ACC112 (cell line): ENCODE measurements around the gene SGCA.

Experiments used
- H2AFZ ChIP-seq: fragments of 200-600 bp; sonication (generic); one replicate; pipeline ENCODE4 v1.6.0; 2017; ENCODE audit warnings: antibody characterized with exemption, low read length; ENCODE audit not compliant: unreplicated experiment
- H3K27ac ChIP-seq: fragments of 200-600 bp; sonication (generic); 2 replicates; pipeline ENCODE4 v1.5.1; 2014; ENCODE audit warnings: low read depth, mild to moderate bottlenecking, antibody characterized with exemption, low read length, moderate library complexity
- H3K27me3 ChIP-seq: fragments of 200-600 bp; sonication (generic); 2 replicates; pipeline ENCODE4 v1.6.1; 2014; ENCODE audit warnings: mild to moderate bottlenecking, antibody characterized with exemption, low read length, moderate library complexity, mixed read lengths; ENCODE audit not compliant: insufficient read depth
- H3K36me3 ChIP-seq: fragments of 200-600 bp; sonication (generic); 2 replicates; pipeline ENCODE4 v1.6.1; 2016; ENCODE audit warnings: mild to moderate bottlenecking, antibody characterized with exemption, low read length, moderate library complexity, mixed read lengths; ENCODE audit not compliant: insufficient read depth
- H3K4me1 ChIP-seq: fragments of 200-600 bp; sonication (generic); one replicate; pipeline ENCODE4 v1.6.1; 2016; ENCODE audit warnings: low read length, mixed read lengths; ENCODE audit not compliant: insufficient read depth, unreplicated experiment, control insufficient read depth
- H3K4me3 ChIP-seq: fragments of 200-600 bp; sonication (generic); 2 replicates; pipeline ENCODE4 v1.5.1; 2014; ENCODE audit warnings: mild to moderate bottlenecking, low read depth, low read length
- H3K79me2 ChIP-seq: fragments of 200-600 bp; sonication (generic); one replicate; pipeline ENCODE4 v1.6.0; 2016; ENCODE audit warnings: low read length; ENCODE audit not compliant: control insufficient read depth, unreplicated experiment, insufficient read depth

Gene SGCA

GRCh38 chr17:50170662-50171370 lies 5.0 kb downstream of the SGCA start:
- Histone ChIP-seq H3K4me3 (no peak overlapping the region), H3K36me3 (no peaks in the 10 kb centered on the region), H3K79me2 (no peaks in the 10 kb centered on the region), H2AFZ (no peak overlapping the region), H3K27me3 (no peaks in the 10 kb centered on the region), H3K27ac (no peak overlapping the region), H3K4me1 (peaks cover 17% of the 10 kb centered on the region)

GRCh38 chr17:50171371-50172071 lies 5.7 kb downstream of the SGCA start:
- Histone ChIP-seq H3K27me3 (no peaks in the 10 kb centered on the region), H3K79me2 (no peaks in the 10 kb centered on the region)

GRCh38 chr17:50172130-50172529 lies 6.3 kb downstream of the SGCA start:
- Histone ChIP-seq H2AFZ (no peak overlapping the region), H3K36me3 (no peaks in the 10 kb centered on the region), H3K4me1 (peaks cover 27% of the 10 kb centered on the region), H3K79me2 (no peaks in the 10 kb centered on the region), H3K27ac (no peak overlapping the region), H3K27me3 (no peaks in the 10 kb centered on the region), H3K4me3 (no peak overlapping the region)

More at GRCh38 chr17:50171371-50172071, 5.7 kb downstream of the SGCA start:
- H3K4me3 ChIP-seq: no peak overlapping the region
- no peak overlapping the region for H2AFZ ChIP-seq
- H3K4me1 ChIP-seq: peaks cover 21% of the 10 kb centered on the region
- H3K27ac ChIP-seq: no peak overlapping the region
- no peaks in the 10 kb centered on the region for H3K36me3 ChIP-seq

GRCh38 chr17:50172936-50173334 lies 7.1 kb downstream of the SGCA start:
- Histone ChIP-seq H3K27ac (peak overlapping the region; percentile 82), H2AFZ (peak overlapping the region; percentile 10), H3K4me1 (peaks cover 35% of the 10 kb centered on the region)

GRCh38 chr17:50173335-50173941 lies 7.6 kb downstream of the SGCA start:
- H3K79me2 ChIP-seq: no peaks in the 10 kb centered on the region
- peak overlapping the region; percentile 0; the same call in 1 of the 2 replicates for H3K4me3 ChIP-seq
- H3K36me3 ChIP-seq: no peaks in the 10 kb centered on the region
- peak overlapping the region; percentile 82 for H3K27ac ChIP-seq
- peak overlapping the region; percentile 39 for H2AFZ ChIP-seq
- peaks cover 38% of the 10 kb centered on the region for H3K4me1 ChIP-seq
- no peaks in the 10 kb centered on the region for H3K27me3 ChIP-seq

More at GRCh38 chr17:50172936-50173334, 7.1 kb downstream of the SGCA start:
- no peaks in the 10 kb centered on the region for H3K79me2 ChIP-seq
- H3K27me3 ChIP-seq: no peaks in the 10 kb centered on the region
- no peaks in the 10 kb centered on the region for H3K36me3 ChIP-seq
- peak overlapping the region; percentile 0; the same call in 1 of the 2 replicates for H3K4me3 ChIP-seq

GRCh38 chr17:50174444-50174843 lies 8.6 kb downstream of the SGCA start:
- Histone ChIP-seq H3K27me3 (no peaks in the 10 kb centered on the region), H3K27ac (0 out of 2 replicates have a peak overlapping the region, but pooled peaks have one; percentile 82), H3K36me3 (no peaks in the 10 kb centered on the region), H2AFZ (no peak overlapping the region), H3K4me3 (no peak overlapping the region), H3K79me2 (no peaks in the 10 kb centered on the region), H3K4me1 (peaks cover 45% of the 10 kb centered on the region)

- no peak overlapping the region for H2AFZ ChIP-seq
- H3K36me3 ChIP-seq: no peaks in the 10 kb centered on the region
- peak overlapping the region; percentile 31; the same call in 1 of the 2 replicates for H3K27ac ChIP-seq
- H3K27me3 ChIP-seq: no peaks in the 10 kb centered on the region
- H3K4me1 ChIP-seq: peaks cover 42% of the 10 kb centered on the region
- no peaks in the 10 kb centered on the region for H3K79me2 ChIP-seq
- H3K4me3 ChIP-seq: no peak overlapping the region
Measured at GRCh38 chr17:50175035-50175807, 9.4 kb downstream of the SGCA start.

GRCh38 chr17:50176559-50177357 lies 11.0 kb downstream of the SGCA start:
- H3K4me3 ChIP-seq: no peak overlapping the region
- H3K79me2 ChIP-seq: no peaks in the 10 kb centered on the region
- no peaks in the 10 kb centered on the region for H3K27me3 ChIP-seq
- H3K36me3 ChIP-seq: no peaks in the 10 kb centered on the region
- peak overlapping the region; percentile 92 for H3K27ac ChIP-seq
- peaks cover 42% of the 10 kb centered on the region for H3K4me1 ChIP-seq
- no peak overlapping the region for H2AFZ ChIP-seq

- Histone ChIP-seq H3K27ac (peak overlapping the region; percentile 92), H3K79me2 (no peaks in the 10 kb centered on the region), H3K36me3 (no peaks in the 10 kb centered on the region), H3K4me1 (peaks cover 42% of the 10 kb centered on the region), H3K27me3 (no peaks in the 10 kb centered on the region), H2AFZ (no peak overlapping the region), H3K4me3 (no peak overlapping the region)
Measured at GRCh38 chr17:50177476-50177875, 11.7 kb downstream of the SGCA start.
